Islet of Langerhans (tissue), 1 donor: Measurements from ENCODE around the gene NOX5.
"Not testable (repeated sequence)": the region's sequence is repeated elsewhere in the genome, so short reads cannot be mapped to it uniquely, and the experiment has no call there.

Experiments used
- FAIRE-seq: peaks from one replicate; lab custom pipeline; 2011; peaks lifted over from hg19 to GRCh38; lab: Jason Lieb, UNC

The NOX5 gene, protein sequence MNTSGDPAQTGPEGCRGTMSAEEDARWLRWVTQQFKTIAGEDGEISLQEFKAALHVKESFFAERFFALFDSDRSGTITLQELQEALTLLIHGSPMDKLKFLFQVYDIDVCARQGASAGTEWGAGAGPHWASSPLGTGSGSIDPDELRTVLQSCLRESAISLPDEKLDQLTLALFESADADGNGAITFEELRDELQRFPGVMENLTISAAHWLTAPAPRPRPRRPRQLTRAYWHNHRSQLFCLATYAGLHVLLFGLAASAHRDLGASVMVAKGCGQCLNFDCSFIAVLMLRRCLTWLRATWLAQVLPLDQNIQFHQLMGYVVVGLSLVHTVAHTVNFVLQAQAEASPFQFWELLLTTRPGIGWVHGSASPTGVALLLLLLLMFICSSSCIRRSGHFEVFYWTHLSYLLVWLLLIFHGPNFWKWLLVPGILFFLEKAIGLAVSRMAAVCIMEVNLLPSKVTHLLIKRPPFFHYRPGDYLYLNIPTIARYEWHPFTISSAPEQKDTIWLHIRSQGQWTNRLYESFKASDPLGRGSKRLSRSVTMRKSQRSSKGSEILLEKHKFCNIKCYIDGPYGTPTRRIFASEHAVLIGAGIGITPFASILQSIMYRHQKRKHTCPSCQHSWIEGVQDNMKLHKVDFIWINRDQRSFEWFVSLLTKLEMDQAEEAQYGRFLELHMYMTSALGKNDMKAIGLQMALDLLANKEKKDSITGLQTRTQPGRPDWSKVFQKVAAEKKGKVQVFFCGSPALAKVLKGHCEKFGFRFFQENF

DNA sequence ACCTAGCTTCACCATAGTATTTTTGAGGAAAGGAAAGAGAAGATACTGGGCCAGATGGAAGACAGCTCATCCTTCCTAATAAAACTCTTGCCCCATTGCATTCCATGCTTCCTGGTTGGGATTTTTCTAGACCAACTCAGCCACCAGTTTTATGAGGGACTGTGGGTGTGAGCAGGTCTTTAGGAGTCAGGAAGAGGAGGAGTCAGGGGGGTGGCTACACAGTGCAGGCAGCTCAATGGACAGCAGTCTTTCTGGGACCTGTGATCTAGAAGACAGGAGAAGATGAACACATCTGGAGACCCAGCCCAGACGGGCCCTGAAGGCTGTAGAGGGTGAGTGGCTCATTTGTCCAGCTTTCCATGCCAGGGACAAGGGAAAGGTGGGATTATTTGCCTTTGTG lies at the start of gene NOX5:
Gene NOX5 (plus strand): TSS at position 242 of the 400 bp plus-strand sequence. CDS start 41 bp downstream, at position 283.
- no peak for FAIRE-seq

DNA sequence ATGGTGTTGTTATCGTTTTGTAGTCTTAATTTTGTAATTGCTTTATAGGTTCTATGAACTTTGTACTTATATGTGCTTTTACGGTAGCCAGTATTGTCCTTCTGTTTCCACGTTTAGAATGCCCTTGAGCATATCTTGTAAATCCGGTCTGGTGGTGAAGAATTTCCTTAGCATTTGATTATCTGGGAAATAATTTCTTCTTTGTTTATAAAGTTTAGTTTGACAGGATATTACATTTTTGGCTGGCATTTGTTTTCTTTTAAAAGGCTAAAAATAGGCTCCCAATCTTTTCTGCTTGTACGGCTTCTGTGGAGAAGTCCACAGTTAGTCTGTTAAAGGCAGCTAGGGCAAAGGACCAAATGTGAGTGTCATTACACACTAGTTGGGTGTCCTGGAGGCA lies 47.5 kb upstream of the NOX5 start:
- no peak for FAIRE-seq

DNA sequence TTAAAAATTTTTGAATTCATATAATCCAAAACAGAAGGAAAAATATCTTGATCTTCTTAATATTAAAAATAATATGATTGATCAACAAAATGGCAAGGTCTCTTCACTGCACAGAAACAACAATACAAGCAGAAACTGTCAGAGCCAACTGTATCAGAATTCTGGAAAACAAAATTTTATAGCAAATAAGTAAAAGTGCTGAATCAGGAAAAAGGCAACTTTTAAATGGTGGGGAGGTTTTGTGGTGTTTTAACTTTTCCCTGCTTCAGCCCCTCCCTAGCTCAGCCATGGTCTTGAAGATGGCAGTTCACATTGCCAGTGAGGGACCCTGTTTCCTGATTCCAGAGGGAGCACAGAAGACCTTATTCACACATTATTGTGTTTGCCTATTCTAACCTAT lies 46.5 kb upstream of the NOX5 start:
- FAIRE-seq: no peak

DNA sequence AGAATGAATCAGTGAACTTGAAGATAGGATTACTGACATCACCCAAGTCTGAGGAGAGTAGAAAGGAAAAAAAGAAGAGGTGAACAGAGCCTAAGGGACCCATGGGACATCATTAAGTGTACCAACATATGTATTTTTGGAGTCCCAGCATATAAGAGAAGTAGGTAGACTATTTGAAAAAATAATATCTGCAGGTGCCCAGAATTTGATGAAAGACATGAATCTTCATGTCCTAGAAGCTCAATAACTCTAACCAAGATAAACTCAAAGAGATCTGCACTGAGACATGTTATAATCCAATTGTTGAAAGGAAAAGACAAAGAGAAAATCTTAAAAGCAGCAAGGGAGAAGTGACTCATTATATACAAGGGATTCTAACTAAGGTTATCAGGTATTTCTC lies 45.2 kb upstream of the NOX5 start:
- no peak for FAIRE-seq

DNA sequence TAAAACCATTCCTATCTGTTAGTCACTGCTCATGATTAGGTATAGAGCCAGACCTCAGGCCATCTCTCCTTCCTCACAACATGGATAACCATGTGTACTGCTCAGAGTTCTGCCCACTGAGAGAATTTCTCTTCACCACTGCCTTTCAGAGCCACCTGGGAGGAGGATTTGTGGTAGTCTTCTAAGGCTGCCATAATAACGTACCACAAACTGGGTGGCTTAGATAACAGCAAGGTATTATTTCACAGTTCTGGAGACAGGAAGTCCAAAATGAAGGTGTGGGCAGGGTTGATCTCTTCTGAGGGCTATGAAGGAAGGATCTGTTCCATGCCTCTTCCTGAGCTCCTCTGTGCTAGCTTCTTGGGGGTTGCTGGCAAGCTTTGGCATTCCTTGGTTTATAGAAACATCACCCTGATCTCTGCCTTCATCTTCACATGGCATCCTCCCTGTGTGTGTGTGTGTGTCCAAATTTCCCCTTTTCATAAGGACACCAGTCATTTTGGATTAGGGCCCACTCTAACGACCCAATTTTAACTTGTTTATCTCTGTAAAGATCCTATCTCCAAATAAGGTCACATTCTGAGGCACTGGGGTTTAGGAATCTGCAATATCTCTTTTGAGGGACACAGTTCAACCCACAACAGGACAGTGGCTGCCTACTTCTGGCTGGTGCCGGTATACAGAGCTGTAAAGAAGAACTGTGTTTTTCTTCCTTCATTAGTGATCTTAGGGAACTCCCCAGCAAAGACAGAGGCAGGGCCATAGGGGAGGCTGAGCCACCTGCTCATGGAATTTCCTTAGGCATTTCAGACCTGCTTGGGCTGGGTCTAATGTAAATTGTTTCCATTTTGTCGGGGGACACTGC lies 42.1 kb upstream of the NOX5 start:
- no peak for FAIRE-seq

DNA sequence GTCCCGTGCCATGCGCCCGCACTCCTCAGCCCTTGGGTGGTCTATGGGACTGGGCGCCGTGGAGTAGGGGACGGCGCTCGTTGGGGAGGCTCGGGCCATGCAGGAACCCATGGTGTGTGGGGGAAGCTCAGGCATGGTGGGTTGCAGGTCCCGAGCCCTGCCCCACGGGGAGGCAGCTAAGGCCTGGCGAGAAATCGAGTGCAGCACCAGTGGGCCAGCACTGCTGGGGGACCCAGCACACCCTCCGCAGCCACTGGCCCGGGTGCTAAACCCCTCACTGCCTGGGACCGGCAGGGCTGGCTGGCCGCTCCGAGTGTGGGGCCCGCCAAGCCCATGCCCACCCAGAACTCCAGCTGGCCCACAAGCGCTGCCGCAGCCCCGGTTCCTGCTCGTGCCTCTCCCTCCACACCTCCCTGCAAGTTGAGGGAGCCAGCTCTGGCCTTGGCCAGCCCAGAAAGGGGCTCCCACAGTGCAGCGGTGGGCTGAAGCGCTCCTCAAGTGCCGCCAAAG lies 38.8 kb upstream of the NOX5 start:
- FAIRE-seq: not testable (repeated sequence)

DNA sequence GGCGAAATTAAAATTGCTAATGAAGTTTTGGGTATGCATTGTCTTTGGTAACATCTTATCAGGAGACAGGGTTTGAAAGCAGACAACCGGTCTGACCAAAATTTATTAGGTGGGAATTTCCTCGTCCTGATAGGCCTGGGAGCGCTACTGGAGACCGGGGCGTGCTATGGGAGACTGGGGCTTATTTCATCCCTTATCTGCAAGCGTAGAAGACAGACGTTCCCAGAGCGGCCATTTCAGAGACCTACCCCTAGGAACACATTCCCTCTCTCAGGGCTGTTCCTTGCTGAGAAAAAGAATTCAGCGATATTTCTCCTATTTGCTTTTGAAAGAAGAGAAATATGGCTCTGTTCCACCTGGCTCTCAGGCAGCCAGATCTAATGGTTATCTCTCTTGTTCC lies 37.1 kb upstream of the NOX5 start:
- not testable (repeated sequence) for FAIRE-seq

DNA sequence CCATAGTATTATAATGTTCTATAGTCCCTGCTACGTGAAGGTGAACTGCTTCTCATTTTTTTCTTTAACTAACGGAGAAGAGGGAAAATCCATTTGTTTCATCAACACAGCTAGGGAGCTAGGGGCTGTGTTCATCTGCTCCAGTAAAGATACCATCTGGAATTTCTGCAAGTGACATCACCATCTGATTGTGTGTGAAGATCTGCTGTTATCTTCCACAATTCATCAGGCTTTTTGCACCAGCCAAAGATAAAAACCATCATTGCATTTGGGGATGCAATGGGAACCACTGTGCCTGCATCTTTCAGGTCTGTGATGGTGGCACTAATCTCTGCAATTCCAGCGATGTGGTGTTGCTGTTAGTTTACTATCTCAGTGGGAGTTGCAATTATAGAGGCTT lies 35.5 kb upstream of the NOX5 start:
- no peak for FAIRE-seq

DNA sequence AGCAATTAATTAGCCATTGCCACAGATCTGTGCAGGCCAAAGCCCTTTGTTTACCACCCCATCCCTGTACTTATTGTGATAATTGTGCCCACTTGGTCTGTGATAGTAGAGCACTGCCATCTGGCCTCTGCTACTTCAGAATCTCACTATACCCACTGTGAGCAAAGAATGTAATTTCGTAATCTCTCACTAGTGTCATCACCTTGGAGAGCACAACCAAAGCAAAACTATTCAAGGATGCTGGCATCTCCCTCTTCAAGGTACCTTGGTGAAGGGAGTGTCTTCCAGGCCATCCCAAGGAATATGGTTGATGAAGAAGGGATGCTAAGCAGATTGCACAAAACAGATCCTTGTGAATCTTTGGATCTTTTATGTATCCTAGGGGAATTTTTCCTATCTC lies 34.7 kb upstream of the NOX5 start:
- no peak for FAIRE-seq

DNA sequence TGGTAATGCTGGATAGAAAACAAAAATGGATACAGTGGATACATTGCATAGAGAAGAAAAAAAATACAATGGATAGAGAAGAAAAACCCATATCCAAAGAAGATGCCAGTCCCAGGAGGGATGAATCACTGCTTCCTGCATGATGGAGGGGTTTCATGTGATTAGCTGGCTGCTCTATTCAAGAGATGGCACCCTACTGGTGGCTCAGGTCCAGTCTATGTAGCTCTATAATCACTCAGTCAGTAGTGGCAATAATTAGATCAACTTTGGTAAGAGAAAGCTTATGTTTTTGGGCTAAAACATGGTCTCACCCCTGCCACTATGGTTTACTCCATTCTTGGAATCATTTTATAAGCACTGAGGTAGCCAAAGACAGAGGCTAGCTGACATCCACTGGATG lies 33.7 kb upstream of the NOX5 start:
- no peak for FAIRE-seq

DNA sequence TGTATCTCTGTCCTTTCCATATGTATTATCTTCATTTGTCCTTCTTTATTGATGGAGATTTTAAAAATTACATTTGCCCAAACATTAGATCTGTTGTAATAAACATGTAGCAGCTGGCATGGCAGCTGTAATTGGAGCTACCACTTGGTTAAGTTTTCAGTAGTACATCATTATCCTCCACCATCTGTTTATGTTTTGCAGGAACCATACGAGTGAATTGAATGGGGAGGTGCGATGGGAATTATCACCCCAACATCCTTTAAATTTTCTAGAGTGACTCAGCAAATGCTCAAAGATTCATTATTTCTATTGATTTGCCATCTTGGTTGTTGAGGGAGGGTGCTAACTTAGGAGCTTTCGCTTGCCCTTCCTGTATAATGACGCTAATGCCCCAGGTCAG lies 32.6 kb upstream of the NOX5 start:
- FAIRE-seq: no peak

DNA sequence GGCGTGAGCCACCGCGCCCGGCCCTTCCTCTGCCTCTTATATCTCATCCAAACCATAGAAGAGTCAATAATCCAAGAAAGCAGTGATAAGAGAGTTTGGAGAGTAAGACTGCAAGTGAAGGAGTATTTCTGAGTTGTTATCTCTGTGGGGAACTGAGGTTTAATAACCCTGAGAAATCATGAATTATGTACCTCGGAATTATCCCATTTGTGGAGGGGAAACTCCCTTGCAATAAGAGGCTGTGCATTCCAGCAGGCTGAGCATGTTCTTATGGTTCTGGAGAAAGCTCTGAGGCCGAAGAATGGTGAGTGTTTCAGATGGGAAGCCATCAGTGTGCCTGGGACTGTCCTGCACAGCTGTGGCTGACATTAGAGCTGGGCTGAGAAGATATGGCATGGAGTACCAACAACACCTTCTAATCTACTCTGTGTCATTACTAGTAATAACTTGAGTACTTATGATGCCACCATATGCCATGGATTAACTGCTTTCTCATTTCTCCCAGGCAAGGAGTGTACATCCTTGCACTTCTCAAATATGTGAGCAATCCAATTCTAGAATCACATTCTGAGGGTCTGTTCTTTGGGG lies 31.4 kb upstream of the NOX5 start:
- no peak for FAIRE-seq

DNA sequence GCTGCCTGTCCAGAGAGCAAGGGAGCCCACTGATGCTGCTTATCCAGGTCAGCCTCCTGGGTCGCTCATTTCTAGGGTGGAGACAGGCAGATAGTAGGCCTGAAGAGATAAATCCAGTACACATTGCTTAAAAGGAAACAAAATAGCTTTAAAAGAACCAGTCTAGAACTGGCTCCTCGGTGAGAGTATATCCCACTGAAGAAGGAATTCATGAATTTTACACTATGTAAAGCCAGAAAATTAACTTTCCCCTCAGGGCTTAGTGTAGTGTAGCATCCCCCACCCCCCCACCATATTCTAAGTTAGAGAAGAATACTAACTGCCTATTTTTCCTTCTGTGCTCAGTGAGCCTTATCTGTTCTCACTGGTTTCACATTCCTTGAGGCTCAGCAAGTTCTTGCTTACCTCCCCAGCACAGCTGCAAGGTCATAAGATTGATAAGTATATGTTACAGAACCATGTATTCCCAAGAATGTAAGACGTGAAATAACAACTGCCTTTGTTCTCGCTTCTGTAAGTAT lies 30.5 kb upstream of the NOX5 start:
- no peak for FAIRE-seq

DNA sequence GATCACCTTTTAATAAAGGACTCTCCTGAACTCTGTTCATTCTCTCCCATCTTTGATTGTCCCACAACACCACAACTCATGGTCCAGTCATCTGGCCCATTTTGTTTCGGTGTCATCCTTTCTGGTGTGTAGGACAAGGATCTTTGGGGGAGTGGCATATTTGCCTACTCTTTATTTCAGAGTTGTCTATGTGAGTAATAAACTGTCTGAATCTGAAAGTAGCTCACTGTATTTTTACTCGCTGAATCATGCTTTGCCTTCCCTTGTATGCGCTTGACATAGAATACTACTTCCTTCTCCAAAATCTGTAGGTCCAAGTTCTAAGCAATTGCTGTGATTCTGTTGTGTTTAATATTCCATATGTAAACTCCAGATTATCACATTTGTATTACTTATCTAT lies 29.9 kb upstream of the NOX5 start:
- no peak for FAIRE-seq

DNA sequence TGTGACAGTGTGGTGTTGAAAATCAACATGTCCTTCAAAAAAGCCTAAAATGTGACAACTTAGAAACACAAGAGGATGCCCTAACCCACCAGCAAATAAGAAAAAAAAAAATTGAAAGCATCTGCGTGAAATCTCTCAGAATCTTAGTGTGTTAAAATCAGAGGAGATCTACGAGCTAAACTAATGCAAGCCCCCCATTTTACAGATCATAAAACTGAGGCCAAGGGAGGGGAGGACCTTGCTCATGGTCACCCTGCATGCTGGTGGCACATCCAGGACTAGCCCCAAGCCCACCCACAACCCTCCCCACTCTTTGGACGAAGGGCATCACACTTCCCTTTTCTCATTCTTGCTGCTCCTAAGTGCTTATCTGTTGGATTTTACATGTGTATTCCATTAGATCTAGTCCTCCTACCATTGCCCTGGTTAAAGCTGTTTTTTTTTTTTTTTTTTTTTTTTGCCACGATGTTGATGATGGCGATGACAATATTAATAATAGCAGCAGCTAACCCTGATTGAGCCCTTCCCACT lies 29.1 kb upstream of the NOX5 start:
- FAIRE-seq: no peak

DNA sequence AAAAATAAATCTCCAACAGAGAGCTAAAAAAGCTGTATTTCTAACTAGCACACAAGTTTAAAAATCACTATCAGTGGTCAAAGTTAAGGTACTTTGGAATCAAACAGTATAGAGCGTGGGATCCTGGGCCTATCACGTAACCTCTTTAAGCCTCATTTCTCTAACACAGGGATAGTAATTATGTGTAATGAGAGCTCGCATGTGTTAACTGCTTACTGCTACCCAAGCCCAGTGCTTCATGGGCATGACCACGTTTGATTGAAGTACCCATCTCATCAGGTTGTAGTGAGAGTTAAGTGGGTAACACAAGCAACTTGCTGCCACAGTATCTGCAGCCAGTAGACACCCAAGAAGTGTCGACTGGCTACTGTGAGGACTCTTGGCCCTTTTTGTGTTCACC lies 28.2 kb upstream of the NOX5 start:
- no peak for FAIRE-seq

DNA sequence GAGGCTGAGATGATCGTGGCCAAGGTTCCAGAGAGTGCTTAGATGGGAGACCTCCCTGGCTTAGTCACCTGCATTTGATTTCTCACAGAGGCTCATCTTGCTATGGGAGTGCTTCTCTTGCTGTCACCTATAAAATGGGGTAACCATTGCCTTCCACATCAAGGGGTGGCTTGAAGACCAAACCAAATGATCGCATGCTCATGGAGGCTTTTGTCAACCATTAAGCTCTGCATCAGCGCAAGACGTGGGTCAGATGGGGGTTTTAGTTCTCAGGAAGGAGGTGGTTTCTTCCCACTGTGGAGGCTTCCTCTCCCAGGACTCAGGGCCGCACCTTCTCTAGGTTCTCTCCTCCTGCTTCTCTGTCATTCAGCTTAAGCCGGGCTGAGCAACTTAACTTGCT lies 27.4 kb upstream of the NOX5 start:
- no peak for FAIRE-seq

DNA sequence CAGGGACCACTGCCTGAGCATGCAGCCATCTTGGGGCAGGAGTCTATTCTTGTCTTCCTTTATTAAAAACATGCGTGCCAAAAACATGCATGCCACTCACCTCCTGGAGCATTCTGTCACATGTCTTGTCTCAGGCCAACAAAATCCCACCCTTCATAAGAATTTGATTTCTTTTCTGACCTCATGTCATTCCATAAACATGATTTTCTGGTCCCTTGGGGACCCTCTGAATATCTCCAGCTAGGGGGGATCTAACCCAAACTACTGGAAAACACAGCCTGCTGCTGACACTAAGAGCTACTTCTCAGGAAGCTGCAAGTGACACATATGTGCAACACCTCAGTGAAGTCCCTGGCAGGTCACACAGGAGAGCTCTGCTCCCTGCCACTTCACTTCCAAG lies 26.8 kb upstream of the NOX5 start:
- no peak for FAIRE-seq

DNA sequence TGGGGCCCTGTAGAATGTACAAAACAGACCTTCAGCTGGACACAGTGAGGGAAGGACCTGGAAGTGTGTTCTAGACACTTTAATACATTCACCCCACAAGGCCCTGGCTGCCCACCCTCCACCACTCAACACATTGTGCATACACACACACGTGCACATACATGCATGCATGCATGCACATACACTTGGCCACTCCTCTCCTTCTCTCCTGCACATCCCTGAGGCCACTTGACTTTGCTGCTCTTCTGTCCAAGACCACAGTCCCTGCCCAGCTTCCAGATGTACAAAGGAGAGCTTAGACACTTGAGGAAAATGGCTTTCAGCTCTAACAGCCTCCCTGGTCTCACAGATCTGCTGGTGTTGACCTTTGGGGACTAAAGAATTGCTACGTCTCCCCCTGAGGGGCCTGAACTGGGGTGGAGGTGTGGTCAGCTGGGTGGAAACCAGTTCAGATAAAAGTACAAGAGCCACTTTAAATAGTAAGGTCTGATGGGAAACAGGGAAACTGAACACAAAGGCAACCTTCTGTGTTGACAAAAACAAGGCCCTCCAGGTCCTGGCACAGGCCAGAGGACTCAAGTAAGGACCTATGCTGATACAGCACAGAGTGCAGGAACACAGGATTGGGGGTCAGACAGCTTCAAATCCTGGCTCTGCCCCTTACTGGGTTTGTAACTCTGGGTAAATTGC lies 24.8 kb upstream of the NOX5 start:
- no peak for FAIRE-seq

DNA sequence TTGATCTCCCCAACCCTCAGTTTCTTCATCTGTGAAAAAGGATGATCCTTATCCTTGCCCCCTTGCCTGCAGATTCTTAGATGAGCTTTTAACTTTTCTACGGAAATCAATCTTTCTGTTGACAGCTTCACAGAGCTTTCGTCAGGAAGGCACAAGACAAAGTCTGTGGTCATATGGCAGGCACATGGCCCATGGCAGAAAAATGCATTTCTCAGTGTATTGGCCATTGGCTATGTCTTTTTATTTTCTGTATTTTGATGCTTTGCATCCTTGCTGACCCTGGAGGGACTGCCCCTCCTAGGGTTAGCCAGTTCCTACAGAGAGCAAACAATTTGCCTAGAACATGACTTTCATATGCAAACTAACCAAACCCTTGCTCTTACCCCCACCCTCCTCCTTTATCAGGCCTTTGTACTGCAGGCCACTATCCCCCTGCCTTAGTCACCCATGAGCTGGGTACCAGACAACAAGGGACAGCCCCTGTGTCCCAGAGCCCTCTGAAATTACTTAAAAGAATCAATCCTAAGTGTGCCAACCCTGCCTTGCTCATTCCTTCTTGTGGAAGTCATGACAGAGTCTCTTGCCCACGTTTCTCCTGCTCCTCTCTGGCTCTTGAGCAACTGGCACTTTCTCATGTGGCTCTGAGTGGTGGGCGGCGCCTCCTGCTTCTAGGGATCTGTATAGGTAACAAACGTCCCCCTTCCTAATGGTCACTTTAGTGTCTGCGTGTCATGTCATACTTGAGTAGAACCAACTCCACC lies 24.1 kb upstream of the NOX5 start:
- FAIRE-seq: no peak
